HepG2 (cell line): ENCODE measurements around the gene NR2C1. TPM values are rescaled to one million over a fixed set of nuclear protein-coding genes. Genes with fewer than 3 reads are reported as not detected.
A peak's percentile ranks its signal among the peaks of the same experiment; 100 is the strongest.

ENCODE experiments used
- AHR ChIP-seq: IDR thresholded peaks from 2 replicates; pipeline ENCODE4 v1.6.1; 2018; ENCODE audit warnings: missing genetic modification reagents, missing compliant biosample characterization
- AKNA ChIP-seq: sonication (generic); formaldehyde crosslinking; IDR thresholded peaks from 2 replicates; pipeline ENCODE4 v1.4.0; 2020; ENCODE audit warnings: missing genetic modification reagents, borderline replicate concordance
- ARHGAP35 ChIP-seq: sonication (generic); formaldehyde crosslinking; IDR thresholded peaks from 2 replicates; pipeline ENCODE4 v1.9.0; 2022; ENCODE audit warnings: mild to moderate bottlenecking, inconsistent platforms, moderate library complexity, missing genetic modification reagents, borderline replicate concordance
- DRAP1 ChIP-seq: IDR thresholded peaks from 2 replicates; pipeline ENCODE4 v1.6.1; 2016; ENCODE audit warnings: missing genetic modification reagents, missing compliant biosample characterization
- FOSL1 ChIP-seq: sonication (generic); formaldehyde crosslinking; IDR thresholded peaks from 2 replicates; pipeline ENCODE4 v1.9.0; 2021; ENCODE audit warnings: missing genetic modification reagents, borderline replicate concordance
- HMGXB4 ChIP-seq, 2 experiments: sonication (generic) in 1 of 2; formaldehyde crosslinking in 1 of 2; IDR thresholded peaks; 2 replicates each; pipeline versions ENCODE4 v1.4.0 to v1.6.1; 2018 to 2020; ENCODE audit warnings: missing genetic modification reagents in 2 of 2, borderline replicate concordance in 1 of 2, low read depth in 1 of 2, mild to moderate bottlenecking in 1 of 2, missing biosample characterization in 1 of 2
- MBD4 ChIP-seq: IDR thresholded peaks from 2 replicates; pipeline ENCODE4 v1.6.1; 2012; ENCODE audit warnings: low read length, inconsistent platforms, borderline replicate concordance
- NFATC3 ChIP-seq: sonication (generic); formaldehyde crosslinking; IDR thresholded peaks from 2 replicates; pipeline ENCODE4 v1.5.1; 2020; ENCODE audit warnings: mild to moderate bottlenecking, missing genetic modification reagents
- RFX3 ChIP-seq: IDR thresholded peaks from 2 replicates; pipeline ENCODE4 v1.6.1; 2016; ENCODE audit warnings: missing biosample characterization, missing genetic modification reagents
- SALL1 ChIP-seq: sonication (generic); formaldehyde crosslinking; IDR thresholded peaks from 2 replicates; pipeline ENCODE4 v1.8.0; 2022; ENCODE audit warnings: mild to moderate bottlenecking, missing genetic modification reagents
- SIX1 ChIP-seq: sonication (generic); formaldehyde crosslinking; IDR thresholded peaks from 2 replicates; pipeline ENCODE4 v1.4.0; 2020; ENCODE audit warnings: missing genetic modification reagents, borderline replicate concordance
- SP5 ChIP-seq: IDR thresholded peaks from 2 replicates; pipeline ENCODE4 v1.6.1; 2016; ENCODE audit warnings: low read depth, borderline replicate concordance
- TP53 ChIP-seq: sonication (generic); formaldehyde crosslinking; conservative IDR thresholded peaks from 2 replicates; pipeline ENCODE4 v1.4.0; 2020; ENCODE audit warnings: missing genetic modification reagents
- ZBTB44 ChIP-seq: sonication (generic); formaldehyde crosslinking; IDR thresholded peaks from 2 replicates; pipeline ENCODE4 v1.4.0; 2020; ENCODE audit warnings: missing genetic modification reagents
- ZBTB7B ChIP-seq: sonication (generic); formaldehyde crosslinking; IDR thresholded peaks from 2 replicates; pipeline ENCODE4 v1.4.0; 2020; ENCODE audit warnings: missing genetic modification reagents
- ZKSCAN8 ChIP-seq: IDR thresholded peaks from 2 replicates; pipeline ENCODE4 v1.6.1; 2016; ENCODE audit warnings: borderline replicate concordance, missing genetic modification reagents, missing compliant biosample characterization
- ZNF234 ChIP-seq: sonication (generic); formaldehyde crosslinking; conservative IDR thresholded peaks from 2 replicates; pipeline ENCODE4 v1.5.1; 2020; ENCODE audit warnings: mild to moderate bottlenecking, missing genetic modification reagents
- ZNF839 ChIP-seq: sonication (generic); formaldehyde crosslinking; IDR thresholded peaks from 2 replicates; pipeline ENCODE4 v1.4.0; 2020; ENCODE audit warnings: missing genetic modification reagents, mild to moderate bottlenecking, borderline replicate concordance
- ZNF850 ChIP-seq: sonication (generic); formaldehyde crosslinking; conservative IDR thresholded peaks from 2 replicates; pipeline ENCODE4 v1.9.0; 2021; ENCODE audit warnings: mild to moderate bottlenecking, missing genetic modification reagents
- ZSCAN22 ChIP-seq: sonication (generic); formaldehyde crosslinking; IDR thresholded peaks from 2 replicates; pipeline ENCODE4 v1.4.0; 2020; ENCODE audit warnings: mild to moderate bottlenecking, missing genetic modification reagents
- polyA plus RNA-seq, 8 experiments: library from polyadenylated mRNA; depleted of rRNA in 3 of 8; stranded (reverse) in 7 of 8; unstranded in 1 of 8; fragments of >200 nt; fragmentation: Illumina TruSeq in 4 of 8; extraction: Trizol in 4 of 8; gene quantifications; 2 replicates each; pipeline versions ENCODE4 v1.2.1 to v1.2.3, GENCODE V29; 2011 to 2016; ENCODE audit warnings: low read depth in 4 of 8, missing spikeins in 1 of 8, mixed read lengths in 1 of 8; ENCODE audit not compliant: insufficient read depth in 1 of 8
- total RNA-seq, 5 experiments: library from RNA; depleted of rRNA; stranded (reverse); fragments of >200 nt; fragmentation: Illumina TruSeq; extraction: Trizol; gene quantifications; 2 replicates each; pipeline ENCODE4 v1.2.3, GENCODE V29; 2016; ENCODE audit warnings: low read depth in 1 of 5

Gene NR2C1
- total and polyA plus RNA-seq, 2 of the 13 experiments (the other 11 are each of a cell fraction or from before 2014, with no cell fraction given) = 38.0 to 70.8 TPM

- TF ChIP-seq ZNF234 (CRISPR knock-in tag) = no peak
- no peak; the same call in 1 of the 2 replicates for TF ChIP-seq ZNF839
- TF ChIP-seq ZKSCAN8 (CRISPR knock-in tag) = no peak
- no peak for TF ChIP-seq NFATC3 (CRISPR knock-in tag)
- peak; percentile 58 for TF ChIP-seq SP5
- TF ChIP-seq ZBTB7B (CRISPR knock-in tag) = peak; percentile 67; the same call in 1 of the 2 replicates
- no peak for TF ChIP-seq MBD4
- TF ChIP-seq ZSCAN22 (CRISPR knock-in tag) = no peak
- no peak for TF ChIP-seq AKNA
- no peak for TF ChIP-seq FOSL1
- no peak for TF ChIP-seq TP53 (CRISPR knock-in tag)
- no peak; the same call in 1 of the 2 replicates for TF ChIP-seq ARHGAP35 (CRISPR knock-in tag)
- 0 out of 2 replicates have a peak, but pooled peaks have one; percentile 30 for TF ChIP-seq ZNF850 (CRISPR knock-in tag)
- TF ChIP-seq AHR (CRISPR knock-in tag) = peak; percentile 62; the same call in 1 of the 2 replicates
- TF ChIP-seq DRAP1 (CRISPR knock-in tag) = peak; percentile 77
- no peak; the same call in 1 of the 2 replicates for TF ChIP-seq ZBTB44
- peak; percentile 78 to 93 for TF ChIP-seq HMGXB4 (CRISPR knock-in tag; IDR thresholded peaks at IDR 0.05; ENCODE audit: borderline replicate concordance in 1 of 2, low read depth in 1 of 2)
- no peak for TF ChIP-seq RFX3
- TF ChIP-seq SALL1 (CRISPR knock-in tag) = peak; percentile 91
- TF ChIP-seq SIX1 (CRISPR knock-in tag) = 0 out of 2 replicates have a peak, but pooled peaks have one; percentile 31
Measured at GRCh38 chr12:95003213-95003920, 70.1 kb downstream of the NR2C1 start, which contains the start of gene NDUFA12 (continued).
